A549 (cell line): Measurements from ENCODE around the gene SHROOM1. TPM values are rescaled to one million over a fixed set of nuclear protein-coding genes. Genes with fewer than 3 reads are reported as not detected.

ENCODE experiments used
- ATAC-seq, 2 experiments: fragments of 200-7000 bp in 1 of 2; fragments of >200 bp in 1 of 2; cut with Nextera tagmentation in 1 of 2; cut with Tn5 transposase in 1 of 2; 3 replicates each; pipeline versions ENCODE4 v1.8.0 to v1.9.1; 2018 to 2020; ENCODE audit warnings: mild to moderate bottlenecking in 1 of 2, moderate library complexity in 1 of 2
- CTCF ChIA-PET: fragments of 300-600 bp; sonication (Branson Sonifier 250); formaldehyde crosslinking; extraction: SDS; loops from one replicate; lab custom pipeline; 2021; ENCODE audit warnings: antibody characterized with exemption, inconsistent platforms; lab: Yijun Ruan, JAX
- POLR2A ChIA-PET: fragments of 350-600 bp; formaldehyde crosslinking; extraction: SDS; loops from one replicate; lab custom pipeline; 2021; ENCODE audit warnings: antibody characterized with exemption, inconsistent platforms; lab: Yijun Ruan, JAX
- DNase-seq, 2 experiments: peaks; one replicate each; pipeline versions ENCODE4 v3.0.0 to v3.0.0-alpha.2; 2011 to 2016; ENCODE audit warnings: low read depth in 1 of 2, low spot score in 1 of 2
- FAIRE-seq: peaks from 2 replicates; lab custom pipeline; 2011; peaks lifted over from hg19 to GRCh38; lab: Jason Lieb, UNC
- H3K27ac ChIP-seq, 2 experiments: fragments of >200 bp; sonication (Bioruptor Twin); formaldehyde crosslinking; 3 replicates each; pipeline ENCODE4 v1.5.1; 2016 to 2017
- H3K4me1 ChIP-seq: fragments of >200 bp; sonication (Bioruptor Twin); formaldehyde crosslinking; 3 replicates; pipeline ENCODE4 v1.6.1; 2016
- H3K4me2 ChIP-seq: fragments of >200 bp; sonication (Bioruptor Twin); formaldehyde crosslinking; 3 replicates; pipeline ENCODE4 v1.6.1; 2016
- H3K4me3 ChIP-seq: fragments of >200 bp; sonication (Bioruptor Twin); formaldehyde crosslinking; 3 replicates; pipeline ENCODE4 v1.5.1; 2016
- H3K9me3 ChIP-seq: fragments of >200 bp; sonication (Bioruptor Twin); formaldehyde crosslinking; 3 replicates; pipeline ENCODE4 v1.6.1; 2016
- BHLHE40 ChIP-seq: IDR thresholded peaks from 2 replicates; pipeline ENCODE4 v1.6.1; 2012; ENCODE audit warnings: low read depth, low read length, inconsistent platforms
- CBX2 ChIP-seq: fragments of 200-600 bp; sonication (generic); IDR thresholded peaks from 2 replicates; pipeline ENCODE4 v1.6.1; 2016; ENCODE audit warnings: low read depth, mild to moderate bottlenecking, borderline replicate concordance
- CTCF ChIP-seq: fragments of >200 bp; sonication (Bioruptor Twin); formaldehyde crosslinking; IDR thresholded peaks from 3 replicates; pipeline ENCODE4 v1.5.1; 2016
- EHF ChIP-seq: fragments of 250-450 bp; sonication (Bioruptor Pico); IDR thresholded peaks from 2 replicates; pipeline ENCODE4 v1.5.0; 2020; ENCODE audit warnings: mild to moderate bottlenecking
- FOSL2 ChIP-seq, 2 experiments: fragments of 450-650 bp in 1 of 2; fragments of >200 bp in 1 of 2; sonication (Bioruptor Twin) in 1 of 2; formaldehyde crosslinking; IDR thresholded peaks; 2 replicates each; pipeline versions ENCODE4 v1.5.0 to v1.6.1; 2016 to 2020; ENCODE audit warnings: mild to moderate bottlenecking in 1 of 2, moderate library complexity in 1 of 2
- HDAC2 ChIP-seq: fragments of 200-600 bp; sonication (generic); IDR thresholded peaks from 2 replicates; pipeline ENCODE4 v1.6.1; 2016
- HOXB5 ChIP-seq: fragments of 250-450 bp; sonication (Bioruptor Pico); IDR thresholded peaks from 2 replicates; pipeline ENCODE4 v1.5.0; 2020; ENCODE audit warnings: mild to moderate bottlenecking, moderate library complexity
- JUN ChIP-seq, 2 experiments: fragments of >200 bp; sonication (Bioruptor Twin); formaldehyde crosslinking; IDR thresholded peaks; 2 replicates in 1 of 2; 3 replicates in 1 of 2; pipeline ENCODE4 v1.6.1; 2016 to 2017
- JUNB ChIP-seq: fragments of >200 bp; sonication (Bioruptor Twin); formaldehyde crosslinking; IDR thresholded peaks from 2 replicates; pipeline ENCODE4 v1.6.1; 2016
- KDM5A ChIP-seq: fragments of 200-600 bp; sonication (generic); IDR thresholded peaks from 2 replicates; pipeline ENCODE4 v1.6.1; 2016; ENCODE audit warnings: antibody characterized with exemption, mild to moderate bottlenecking
- MAFK ChIP-seq: fragments of 450-650 bp; IDR thresholded peaks from 2 replicates; pipeline ENCODE4 v1.6.1; 2014; ENCODE audit not compliant: partially characterized antibody
- MAX ChIP-seq: IDR thresholded peaks from 2 replicates; pipeline ENCODE4 v1.6.1; 2012
- MAZ ChIP-seq: fragments of 150-350 bp; IDR thresholded peaks from 2 replicates; pipeline ENCODE4 v1.6.1; 2014; ENCODE audit warnings: antibody characterized with exemption, low read depth, low read length, borderline replicate concordance
- RAD21 ChIP-seq, 2 experiments: fragments of >200 bp in 1 of 2; sonication (Bioruptor Twin) in 1 of 2; formaldehyde crosslinking in 1 of 2; IDR thresholded peaks in 1 of 2; conservative IDR thresholded peaks in 1 of 2; 2 replicates in 1 of 2; 3 replicates in 1 of 2; pipeline ENCODE4 v1.6.1; 2012 to 2018; ENCODE audit warnings: inconsistent platforms in 1 of 2
- RCOR1 ChIP-seq: fragments of 150-350 bp; IDR thresholded peaks from 2 replicates; pipeline ENCODE4 v1.6.1; 2014; ENCODE audit warnings: antibody characterized with exemption, low read length, low read depth
- RFX5 ChIP-seq: fragments of 450-650 bp; IDR thresholded peaks from 2 replicates; pipeline ENCODE4 v1.7.1; 2014; ENCODE audit warnings: antibody characterized with exemption, mild to moderate bottlenecking, moderate library complexity
- RNF2 ChIP-seq: fragments of 200-600 bp; sonication (generic); IDR thresholded peaks from 2 replicates; pipeline ENCODE4 v1.6.1; 2016; ENCODE audit warnings: low read depth, mild to moderate bottlenecking, antibody characterized with exemption, moderate library complexity, borderline replicate concordance
- SMC3 ChIP-seq: fragments of >200 bp; sonication (Bioruptor Twin); formaldehyde crosslinking; IDR thresholded peaks from 3 replicates; pipeline ENCODE4 v1.6.1; 2018; ENCODE audit warnings: inconsistent platforms
- SREBF2 ChIP-seq: fragments of 450-650 bp; IDR thresholded peaks from 2 replicates; pipeline ENCODE4 v1.6.1; 2014; ENCODE audit warnings: mild to moderate bottlenecking, moderate library complexity
- ZFP36 ChIP-seq: fragments of 450-650 bp; IDR thresholded peaks from 2 replicates; pipeline ENCODE4 v1.6.1; 2014; ENCODE audit warnings: borderline replicate concordance; ENCODE audit not compliant: partially characterized antibody
- ZSCAN20 ChIP-seq: fragments of 250-450 bp; sonication (Bioruptor Pico); IDR thresholded peaks from 2 replicates; pipeline ENCODE4 v1.8.0; 2022; ENCODE audit warnings: mild to moderate bottlenecking, moderate library complexity
- WGBS: methylation state at CpG from one replicate; pipeline ENCODE4 v1.1.6; 2017; ENCODE audit errors: missing lambda C conversion rate; 5-methylcytosine and 5-hydroxymethylcytosine counted together
- polyA plus RNA-seq, 4 experiments: library from polyadenylated mRNA; depleted of rRNA in 3 of 4; stranded (reverse); fragments of >200 nt; fragmentation: RNase III in 1 of 4; extraction: RNeasy Plus Mini Kit Qiagen cat#74134 plus additional on column Dnase treatment in 1 of 4; gene quantifications; 2 replicates in 3 of 4; 3 replicates in 1 of 4; pipeline ENCODE4 v1.2.3, GENCODE V29; 2011 to 2017
- TF ChIP-seq, protein P1 (sequence below): fragments of 250-450 bp; sonication (Bioruptor Pico); IDR thresholded peaks from 2 replicates; pipeline ENCODE4 v1.5.0; 2021; ENCODE audit warnings: mild to moderate bottlenecking, moderate library complexity, borderline replicate concordance
- TF ChIP-seq, protein P2 (sequence below): fragments of >200 bp; sonication (Bioruptor Twin); formaldehyde crosslinking; IDR thresholded peaks from 2 replicates; pipeline ENCODE4 v1.6.1; 2016
- TF ChIP-seq, protein P3 (sequence below): fragments of 200-600 bp; sonication (generic); IDR thresholded peaks from 2 replicates; pipeline ENCODE4 v1.6.1; 2016; ENCODE audit warnings: antibody characterized with exemption, mild to moderate bottlenecking, moderate library complexity

The SHROOM1 gene
- polyA plus RNA-seq, 2 of the 4 experiments (the other 2 are of a cell fraction) = 4.5 to 5.4 TPM

DNA sequence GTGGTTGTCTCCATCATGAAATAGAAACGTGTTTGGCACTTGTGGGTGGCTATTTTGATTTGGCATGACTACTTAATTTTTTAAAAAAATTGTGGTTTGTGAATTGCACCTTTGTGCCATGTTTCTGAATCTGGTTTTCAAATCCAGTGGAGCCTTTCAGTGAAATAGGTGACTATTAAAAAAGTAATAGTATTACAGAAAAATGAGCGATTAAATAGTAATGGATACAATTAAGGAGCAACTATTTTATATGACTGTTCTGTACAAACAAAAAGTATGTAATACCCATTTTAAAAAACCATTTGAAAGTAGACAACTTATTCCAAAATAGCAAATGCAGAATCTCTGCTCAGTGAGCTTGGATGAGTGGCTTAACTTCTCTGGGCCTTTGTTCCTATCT, 14.4 kb downstream of the SHROOM1 start:
- no peak overlapping the region for H3K4me3 ChIP-seq
- H3K4me1 ChIP-seq = 0 out of 3 replicates have a peak, but pooled peaks cover 3% of the 10 kb centered on the region
- 80% methylated on average over 2 of the region's 2 CpGs for WGBS
- H3K9me3 ChIP-seq = no peaks in the 10 kb centered on the region
- ChIA-PET POLR2A (no interaction called here), CTCF (interaction anchor here (0.8 to 7.4 kb wide), 4 partner anchors 7 to 16 kb away, joined by 3 to 87 read pairs (median 44); partner anchors contain the start of gene SHROOM1)
- no peak for TF ChIP-seq EHF (CRISPR knock-in tag)
- TF ChIP-seq, protein P1, sequence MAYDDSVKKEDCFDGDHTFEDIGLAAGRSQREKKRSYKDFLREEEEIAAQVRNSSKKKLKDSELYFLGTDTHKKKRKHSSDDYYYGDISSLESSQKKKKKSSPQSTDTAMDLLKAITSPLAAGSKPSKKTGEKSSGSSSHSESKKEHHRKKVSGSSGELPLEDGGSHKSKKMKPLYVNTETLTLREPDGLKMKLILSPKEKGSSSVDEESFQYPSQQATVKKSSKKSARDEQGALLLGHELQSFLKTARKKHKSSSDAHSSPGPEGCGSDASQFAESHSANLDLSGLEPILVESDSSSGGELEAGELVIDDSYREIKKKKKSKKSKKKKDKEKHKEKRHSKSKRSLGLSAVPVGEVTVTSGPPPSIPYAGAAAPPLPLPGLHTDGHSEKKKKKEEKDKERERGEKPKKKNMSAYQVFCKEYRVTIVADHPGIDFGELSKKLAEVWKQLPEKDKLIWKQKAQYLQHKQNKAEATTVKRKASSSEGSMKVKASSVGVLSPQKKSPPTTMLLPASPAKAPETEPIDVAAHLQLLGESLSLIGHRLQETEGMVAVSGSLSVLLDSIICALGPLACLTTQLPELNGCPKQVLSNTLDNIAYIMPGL (CRISPR knock-in tag) = no peak
- TF ChIP-seq HOXB5 = no peak
- no peak for TF ChIP-seq SMC3
- no peak for TF ChIP-seq CBX2
- TF ChIP-seq MAZ = no peak
- TF ChIP-seq SREBF2 = no peak
- TF ChIP-seq, protein P2, sequence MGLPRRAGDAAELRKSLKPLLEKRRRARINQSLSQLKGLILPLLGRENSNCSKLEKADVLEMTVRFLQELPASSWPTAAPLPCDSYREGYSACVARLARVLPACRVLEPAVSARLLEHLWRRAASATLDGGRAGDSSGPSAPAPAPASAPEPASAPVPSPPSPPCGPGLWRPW = no peak
- no peak for TF ChIP-seq MAFK
- no peak for TF ChIP-seq RFX5
- TF ChIP-seq RNF2 = no peak
- no peak for TF ChIP-seq ZFP36
- TF ChIP-seq RCOR1 = no peak
- DNase-seq (no peak), ATAC-seq (no peak), FAIRE-seq (no peak)
- no peak overlapping the region for H3K4me2 ChIP-seq
- H3K27ac ChIP-seq = no peak overlapping the region

DNA sequence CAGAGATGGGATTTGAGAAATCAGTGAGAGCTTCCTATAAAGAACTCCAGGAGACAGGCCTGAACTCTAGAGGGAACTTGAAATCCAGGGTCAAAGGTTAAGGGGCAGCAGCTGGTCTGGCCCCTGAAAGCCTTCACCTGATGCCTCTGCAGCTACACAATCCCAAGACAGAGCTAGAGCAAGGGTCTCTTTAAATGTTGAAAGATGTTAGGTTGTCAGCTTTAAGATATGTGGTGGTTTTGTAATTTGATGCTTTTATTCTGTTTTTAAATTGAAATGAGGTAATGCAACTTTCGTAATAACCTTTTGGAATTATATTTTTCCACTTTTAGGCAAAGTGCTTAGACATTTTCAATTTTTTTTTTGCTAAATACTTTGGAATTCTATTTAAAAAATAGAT, 15.0 kb downstream of the SHROOM1 start:
- Histone ChIP-seq H3K4me3 (no peak overlapping the region), H3K9me3 (no peaks in the 10 kb centered on the region), H3K4me2 (no peak overlapping the region), H3K27ac (no peak overlapping the region), H3K4me1 (0 out of 3 replicates have a peak, but pooled peaks cover 3% of the 10 kb centered on the region)
- WGBS = 86% methylated on average over 1 of the region's 1 CpG
- TF ChIP-seq HOXB5 = no peak
- no peak for TF ChIP-seq EHF (CRISPR knock-in tag)
- TF ChIP-seq JUNB = no peak
- TF ChIP-seq MAX = no peak
- FAIRE-seq (no peak), DNase-seq (no peak), ATAC-seq (no peak)
- POLR2A ChIA-PET = no interaction called here
- CTCF ChIA-PET = interaction anchor here (0.8 to 1.9 kb wide), 7 partner anchors 9 to 68 kb away, joined by 3 to 6 read pairs (median 4); partner anchors contain the start of gene SHROOM1

- no peaks in the 10 kb centered on the region for H3K4me1 ChIP-seq
- FAIRE-seq (no peak), DNase-seq (no peak), ATAC-seq (no peak)
- 97% methylated on average over 68 of the region's 81 CpGs for WGBS
- ChIA-PET CTCF (interaction anchor here (1.0 to 1.9 kb wide), 11 partner anchors 7 to 288 kb away, joined by 3 to 6 read pairs (median 4); partner anchors contain the start of genes CCNI2 and SHROOM1), POLR2A (no interaction called here)
- H3K4me3 ChIP-seq = no peak overlapping the region
- no peaks in the 10 kb centered on the region for H3K9me3 ChIP-seq
- no peak overlapping the region for H3K27ac ChIP-seq
- no peak overlapping the region for H3K4me2 ChIP-seq
- no peak for TF ChIP-seq CTCF
- TF ChIP-seq BHLHE40 = no peak
- no peak for TF ChIP-seq HDAC2
- TF ChIP-seq KDM5A = no peak
- no peak for TF ChIP-seq RAD21 (conservative IDR thresholded peaks at IDR 0.05 in 1 of 2, IDR thresholded peaks at IDR 0.05 in 1 of 2)
- no peak for TF ChIP-seq ZSCAN20 (CRISPR knock-in tag)
- no peak for TF ChIP-seq FOSL2 (IDR thresholded peaks at IDR 0.05)
- TF ChIP-seq FOSL2 (CRISPR knock-in tag; IDR thresholded peaks at IDR 0.05) = no peak
- TF ChIP-seq MAX = no peak
- TF ChIP-seq, protein P3, sequence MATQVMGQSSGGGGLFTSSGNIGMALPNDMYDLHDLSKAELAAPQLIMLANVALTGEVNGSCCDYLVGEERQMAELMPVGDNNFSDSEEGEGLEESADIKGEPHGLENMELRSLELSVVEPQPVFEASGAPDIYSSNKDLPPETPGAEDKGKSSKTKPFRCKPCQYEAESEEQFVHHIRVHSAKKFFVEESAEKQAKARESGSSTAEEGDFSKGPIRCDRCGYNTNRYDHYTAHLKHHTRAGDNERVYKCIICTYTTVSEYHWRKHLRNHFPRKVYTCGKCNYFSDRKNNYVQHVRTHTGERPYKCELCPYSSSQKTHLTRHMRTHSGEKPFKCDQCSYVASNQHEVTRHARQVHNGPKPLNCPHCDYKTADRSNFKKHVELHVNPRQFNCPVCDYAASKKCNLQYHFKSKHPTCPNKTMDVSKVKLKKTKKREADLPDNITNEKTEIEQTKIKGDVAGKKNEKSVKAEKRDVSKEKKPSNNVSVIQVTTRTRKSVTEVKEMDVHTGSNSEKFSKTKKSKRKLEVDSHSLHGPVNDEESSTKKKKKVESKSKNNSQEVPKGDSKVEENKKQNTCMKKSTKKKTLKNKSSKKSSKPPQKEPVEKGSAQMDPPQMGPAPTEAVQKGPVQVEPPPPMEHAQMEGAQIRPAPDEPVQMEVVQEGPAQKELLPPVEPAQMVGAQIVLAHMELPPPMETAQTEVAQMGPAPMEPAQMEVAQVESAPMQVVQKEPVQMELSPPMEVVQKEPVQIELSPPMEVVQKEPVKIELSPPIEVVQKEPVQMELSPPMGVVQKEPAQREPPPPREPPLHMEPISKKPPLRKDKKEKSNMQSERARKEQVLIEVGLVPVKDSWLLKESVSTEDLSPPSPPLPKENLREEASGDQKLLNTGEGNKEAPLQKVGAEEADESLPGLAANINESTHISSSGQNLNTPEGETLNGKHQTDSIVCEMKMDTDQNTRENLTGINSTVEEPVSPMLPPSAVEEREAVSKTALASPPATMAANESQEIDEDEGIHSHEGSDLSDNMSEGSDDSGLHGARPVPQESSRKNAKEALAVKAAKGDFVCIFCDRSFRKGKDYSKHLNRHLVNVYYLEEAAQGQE = no peak
- no peak for TF ChIP-seq JUN (IDR thresholded peaks at IDR 0.05)
Observed at GRCh38 chr5:132814503-132815294, 15.7 kb downstream of the SHROOM1 start.
